Endodermal cell (in vitro differentiated cells): Measurements from ENCODE around the gene PLBD2. TPM values are rescaled to one million over a fixed set of nuclear protein-coding genes. Genes with fewer than 3 reads are reported as not detected.

ENCODE experiments used
- DNase-seq: peaks from one replicate; pipeline ENCODE4 v3.0.0-alpha.2; 2017
- H3K27ac ChIP-seq: 2 replicates; pipeline ENCODE4 v1.5.1; 2013; ENCODE audit warnings: mild to moderate bottlenecking, low read depth, low read length, moderate library complexity
- H3K27me3 ChIP-seq: 2 replicates; pipeline ENCODE4 v1.6.1; 2013; ENCODE audit warnings: mild to moderate bottlenecking, low read length, moderate library complexity; ENCODE audit not compliant: insufficient read depth, control insufficient read depth, poor library complexity, severe bottlenecking
- H3K36me3 ChIP-seq: 2 replicates; pipeline ENCODE4 v1.7.0; 2013; ENCODE audit warnings: mild to moderate bottlenecking, low read length, moderate library complexity; ENCODE audit not compliant: control insufficient read depth, insufficient read depth
- H3K4me1 ChIP-seq: one replicate; pipeline ENCODE4 v1.7.0; 2013; ENCODE audit warnings: low read length; ENCODE audit not compliant: control insufficient read depth, insufficient read depth
- H3K4me3 ChIP-seq: 2 replicates; pipeline ENCODE4 v1.5.1; 2013; ENCODE audit warnings: mild to moderate bottlenecking, low read length, moderate library complexity
- H3K9ac ChIP-seq: 2 replicates; pipeline ENCODE4 v1.6.1; 2013; ENCODE audit warnings: mild to moderate bottlenecking, low read length, moderate library complexity; ENCODE audit not compliant: poor library complexity, severe bottlenecking; ENCODE audit errors: extremely low read depth
- H3K9me3 ChIP-seq: 2 replicates; pipeline ENCODE4 v1.6.1; 2013; ENCODE audit warnings: mild to moderate bottlenecking, low read length, moderate library complexity; ENCODE audit not compliant: control insufficient read depth
- H3K27ac Mint-ChIP-seq: 2 replicates; pipeline ENCODE4 v1.8.0; 2020; ENCODE audit warnings: mixed read lengths
- H3K27me3 Mint-ChIP-seq: 2 replicates; pipeline ENCODE4 v1.8.0; 2021; ENCODE audit warnings: mild to moderate bottlenecking, mixed read lengths; ENCODE audit not compliant: insufficient read depth
- H3K36me3 Mint-ChIP-seq: 2 replicates; pipeline ENCODE4 v1.8.0; 2020; ENCODE audit warnings: low read depth, mixed read lengths
- H3K4me1 Mint-ChIP-seq: 2 replicates; pipeline ENCODE4 v1.8.0; 2020; ENCODE audit warnings: mixed read lengths
- H3K4me3 Mint-ChIP-seq: 2 replicates; pipeline ENCODE4 v1.8.0; 2020; ENCODE audit warnings: mild to moderate bottlenecking, moderate library complexity, mixed read lengths
- H3K9me3 Mint-ChIP-seq: 2 replicates; pipeline ENCODE4 v1.8.0; 2020; ENCODE audit warnings: mild to moderate bottlenecking, mixed read lengths
- CTCF ChIP-seq: fragments of 200-600 bp; sonication (generic); conservative IDR thresholded peaks from 2 replicates; pipeline ENCODE4 v1.5.0; 2021; ENCODE audit warnings: antibody characterized with exemption, mild to moderate bottlenecking
- WGBS, 2 experiments: methylation state at CpG; one replicate each; pipeline versions ENCODE4 v1.1.5 to v1.1.7; 2013; ENCODE audit warnings: missing lambda C conversion rate in 2 of 2, mixed read lengths in 1 of 2; ENCODE audit not compliant: insufficient coverage in 1 of 2, insufficient read length in 1 of 2; 5-methylcytosine and 5-hydroxymethylcytosine counted together
- total RNA-seq, 2 donors: library from RNA; stranded (reverse); fragmentation: NEBNext Ultra II Directional in 1 of 2; extraction: Animal tissue kit (Norgen Biotek cat#: 25700) in 1 of 2; gene quantifications; 2 replicates in 1 of 2; 3 replicates in 1 of 2; pipeline ENCODE4 v1.2.1, GENCODE V29; 2021

The PLBD2 gene
- total RNA-seq, 2 donors from 2014 or later, result 19.6 to 27.6 TPM

DNA sequence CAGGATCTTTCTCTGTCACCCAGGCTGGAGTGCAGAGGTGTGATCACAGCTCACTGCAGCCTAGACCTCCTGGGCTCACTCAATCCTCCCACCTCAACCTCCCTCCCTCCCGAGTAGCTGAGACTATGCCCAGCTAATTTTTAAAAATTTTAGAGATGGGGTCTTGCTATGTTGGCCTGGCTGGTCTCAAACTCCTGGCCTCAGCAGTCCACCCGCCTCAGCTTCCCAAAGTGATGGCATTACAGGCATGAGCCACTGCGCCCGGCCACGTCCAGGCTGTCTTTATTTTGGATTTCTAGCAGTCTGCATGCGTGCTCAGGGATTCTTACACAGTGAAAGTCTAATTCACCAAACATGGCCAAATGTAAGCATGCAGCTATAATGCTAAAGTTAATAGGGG, 41.3 kb upstream of the PLBD2 start:
- peaks cover 3% of the 10 kb centered on the region for H3K9me3 Mint-ChIP-seq
- H3K27me3 Mint-ChIP-seq, result no peaks in the 10 kb centered on the region

GRCh38 chr12:113318046-113318656, 40.2 kb upstream of the PLBD2 start:
- WGBS, 2 experiments, result 90 to 98% methylated on average over 4 of the region's 4 CpGs
- DNase-seq, result no peak
- H3K36me3 Mint-ChIP-seq, result peaks cover 23% of the 10 kb centered on the region
- Histone ChIP-seq H3K4me1 (no peaks in the 10 kb centered on the region), H3K36me3 (peaks cover 10% of the 10 kb centered on the region), H3K27me3 (no peaks in the 10 kb centered on the region), H3K9me3 (peaks cover 5% of the 10 kb centered on the region), H3K4me3 (no peak overlapping the region), H3K27ac (no peak overlapping the region), H3K9ac (no peak overlapping the region)
- no peaks in the 10 kb centered on the region for H3K27me3 Mint-ChIP-seq
- no peak overlapping the region for H3K27ac Mint-ChIP-seq
- H3K4me3 Mint-ChIP-seq, result no peak overlapping the region
- no peaks in the 10 kb centered on the region for H3K4me1 Mint-ChIP-seq
- H3K9me3 Mint-ChIP-seq, result peaks cover 3% of the 10 kb centered on the region
- TF ChIP-seq CTCF, result no peak

More for the DNA sequence above, 41.3 kb upstream of the PLBD2 start:
- no peak overlapping the region for H3K27ac ChIP-seq
- Mint-ChIP-seq H3K4me1 (no peaks in the 10 kb centered on the region), H3K27ac (no peak overlapping the region), H3K36me3 (peaks cover 19% of the 10 kb centered on the region), H3K4me3 (no peak overlapping the region)
- H3K9ac ChIP-seq, result no peak overlapping the region
- H3K27me3 ChIP-seq, result no peaks in the 10 kb centered on the region
- H3K36me3 ChIP-seq, result peaks cover 10% of the 10 kb centered on the region
- no peak for DNase-seq
- no peak for TF ChIP-seq CTCF
- no peaks in the 10 kb centered on the region for H3K4me1 ChIP-seq
- peaks cover 3% of the 10 kb centered on the region for H3K9me3 ChIP-seq
- H3K4me3 ChIP-seq, result no peak overlapping the region
- 88 to 95% methylated on average over 5 to 6 of the region's 6 CpGs for WGBS, 2 experiments

GRCh38 chr12:113318900-113319628, 39.3 kb upstream of the PLBD2 start:
- H3K27me3 ChIP-seq, result no peaks in the 10 kb centered on the region
- H3K27me3 Mint-ChIP-seq, result no peaks in the 10 kb centered on the region
- H3K9me3 ChIP-seq, result peaks cover 5% of the 10 kb centered on the region
- WGBS, 2 experiments, result 88 to 89% methylated on average over 14 to 15 of the region's 15 CpGs
- no peak overlapping the region for H3K27ac Mint-ChIP-seq
- H3K36me3 Mint-ChIP-seq, result peaks cover 23% of the 10 kb centered on the region
- H3K9me3 Mint-ChIP-seq, result peaks cover 3% of the 10 kb centered on the region
- H3K4me3 Mint-ChIP-seq, result no peak overlapping the region
- H3K27ac ChIP-seq, result no peak overlapping the region
- H3K4me1 Mint-ChIP-seq, result no peaks in the 10 kb centered on the region
- no peak for TF ChIP-seq CTCF
- H3K4me3 ChIP-seq, result no peak overlapping the region
- H3K4me1 ChIP-seq, result no peaks in the 10 kb centered on the region
- H3K36me3 ChIP-seq, result peaks cover 10% of the 10 kb centered on the region
- DNase-seq, result no peak
- no peak overlapping the region for H3K9ac ChIP-seq
